K562 (cell line): Measurements from ENCODE around the gene DYSF. TPM values are rescaled to one million over a fixed set of nuclear protein-coding genes. Genes with fewer than 3 reads are reported as not detected.

Experiments used
- ATAC-seq: fragments of 200-7000 bp; cut with Tn5 transposase; 3 replicates; pipeline ENCODE4 v1.9.1; 2020; ENCODE audit warnings: moderate library complexity
- BruUV-seq: library from RNA; stranded (reverse); fragments of 400-500 nt; replicated peaks from 2 replicates; lab custom pipeline; 2021; lab: Mats Ljungman, UMichigan
- CTCF ChIA-PET: fragments of 300-600 bp; formaldehyde crosslinking; extraction: SDS; loops from one replicate; lab custom pipeline; 2021; ENCODE audit warnings: low intra/inter-chr PET ratio; lab: Yijun Ruan, JAX
- POLR2A ChIA-PET: fragments of 300-600, 350-650 bp; sonication (Branson Sonifier 250); formaldehyde crosslinking; extraction: SDS; loops from one replicate; lab custom pipeline; 2021; ENCODE audit warnings: antibody characterized with exemption, inconsistent platforms; lab: Yijun Ruan, JAX
- DNase-seq, 4 experiments: peaks; one replicate each; pipeline versions ENCODE4 v3.0.0 to v3.0.0-alpha.2; 2011 to 2018; ENCODE audit warnings: low spot score in 3 of 4, mixed read lengths in 3 of 4; ENCODE audit errors: extremely low read depth in 1 of 4
- FAIRE-seq: peaks from 2 replicates; lab custom pipeline; 2011; peaks lifted over from hg19 to GRCh38; lab: Jason Lieb, UNC
- H2AFZ ChIP-seq: 2 replicates; pipeline ENCODE4 v1.6.0; 2011; ENCODE audit warnings: low read depth, low read length, control low read depth, inconsistent platforms
- H3K27ac ChIP-seq: fragments of 200-600 bp; 3 replicates; pipeline ENCODE4 v1.8.0; 2011; ENCODE audit warnings: low read depth, mild to moderate bottlenecking, control low read depth, inconsistent platforms, low read length, moderate library complexity, mixed read lengths; ENCODE audit errors: extremely low read depth
- H3K27me3 ChIP-seq, 2 experiments: fragments of 300-600 bp in 1 of 2; 2 replicates in 1 of 2; 3 replicates in 1 of 2; pipeline versions ENCODE4 v1.6.0 to v1.8.0; 2011; ENCODE audit warnings: inconsistent platforms in 2 of 2, low read length in 2 of 2, mild to moderate bottlenecking in 1 of 2, mixed read lengths in 1 of 2, moderate library complexity in 1 of 2; ENCODE audit not compliant: control insufficient read depth in 2 of 2, insufficient read depth in 2 of 2
- H3K36me3 ChIP-seq: fragments of 300-600 bp; 3 replicates; pipeline ENCODE4 v1.8.0; 2011; ENCODE audit warnings: mild to moderate bottlenecking, low read length, inconsistent platforms; ENCODE audit not compliant: control insufficient read depth, insufficient read depth
- H3K4me1 ChIP-seq, 2 experiments: fragments of 200-600 bp in 1 of 2; replicated peaks in 1 of 2; 2 replicates in 1 of 2; 3 replicates in 1 of 2; pipeline versions ENCODE4 v1.5.1 to v1.8.0; 2011; ENCODE audit warnings: inconsistent platforms in 2 of 2, low read length in 2 of 2, mild to moderate bottlenecking in 1 of 2, mixed read lengths in 1 of 2, moderate library complexity in 1 of 2; ENCODE audit not compliant: control insufficient read depth in 2 of 2, insufficient read depth in 2 of 2
- H3K4me2 ChIP-seq: 2 replicates; pipeline ENCODE4 v1.6.1; 2011; ENCODE audit warnings: low read length, control low read depth, inconsistent platforms, mixed read lengths; ENCODE audit not compliant: insufficient read depth
- H3K4me3 ChIP-seq: fragments of 200-600 bp; sonication (generic), shearing (Covaris generic); 2 replicates; pipeline ENCODE4 v1.5.1; 2016; ENCODE audit warnings: control low read depth, inconsistent platforms
- H3K79me2 ChIP-seq: fragments of 200-600 bp; 3 replicates; pipeline ENCODE4 v1.8.0; 2011; ENCODE audit warnings: low read length, inconsistent platforms; ENCODE audit not compliant: control insufficient read depth, insufficient read depth
- H3K9ac ChIP-seq, 2 experiments: 2 replicates each; pipeline versions ENCODE4 v1.6.0 to v1.6.1; 2011; ENCODE audit warnings: low read depth in 2 of 2, low read length in 2 of 2, control low read depth in 1 of 2, inconsistent platforms in 1 of 2, mild to moderate bottlenecking in 1 of 2, mixed read lengths in 1 of 2; ENCODE audit not compliant: insufficient read depth in 1 of 2
- H3K9me1 ChIP-seq: one replicate; pipeline ENCODE4 v1.6.0; 2011; ENCODE audit warnings: inconsistent platforms, mild to moderate bottlenecking, low read length, moderate library complexity; ENCODE audit not compliant: control insufficient read depth, insufficient read depth
- H3K9me3 ChIP-seq: replicated peaks from 2 replicates; pipeline ENCODE4 v1.5.1; 2011; ENCODE audit warnings: low read depth, low read length, inconsistent platforms; ENCODE audit not compliant: control insufficient read depth, insufficient read depth
- H4K20me1 ChIP-seq: replicated peaks from 2 replicates; pipeline ENCODE4 v1.6.1; 2011; ENCODE audit warnings: low read length, inconsistent platforms, mixed read lengths; ENCODE audit not compliant: control insufficient read depth, insufficient read depth
- ATF7 ChIP-seq: fragments of 450-650 bp; IDR thresholded peaks from 2 replicates; pipeline ENCODE4 v1.7.1; 2014; ENCODE audit warnings: mild to moderate bottlenecking, moderate library complexity
- FUS ChIP-seq: fragments of 200-400 bp; formaldehyde crosslinking; optimal IDR thresholded peaks from 2 replicates; pipeline ENCODE3; 2017; ENCODE audit warnings: low read depth, low read length
- KLF13 ChIP-seq: fragments of 450-650 bp; IDR thresholded peaks from 2 replicates; pipeline ENCODE4 v1.6.1; 2016; ENCODE audit warnings: missing genetic modification characterization, low read depth, mild to moderate bottlenecking, missing compliant biosample characterization, moderate library complexity, borderline replicate concordance
- MLX ChIP-seq, 2 experiments: fragments of 450-650 bp in 1 of 2; sonication (generic) in 1 of 2; formaldehyde crosslinking; conservative IDR thresholded peaks; 2 replicates each; pipeline versions ENCODE4 v1.4.0 to v1.8.1; 2020 to 2022; ENCODE audit warnings: mild to moderate bottlenecking in 1 of 2, missing genetic modification reagents in 1 of 2
- SPI1 ChIP-seq: IDR thresholded peaks from 2 replicates; pipeline ENCODE4 v1.6.1; 2011; ENCODE audit warnings: low read depth, low read length, control low read depth, borderline replicate concordance
- WGBS: fragments of 100-300 bp; shearing (Covaris generic); methylation state at CpG from one replicate; pipeline ENCODE4 v1.1.6; 2016; ENCODE audit warnings: low coverage, mixed read lengths; ENCODE audit not compliant: insufficient coverage; ENCODE audit errors: missing lambda C conversion rate; 5-methylcytosine and 5-hydroxymethylcytosine counted together
- in situ Hi-C: fragments of 300-500 bp; cut with MboI; formaldehyde crosslinking; loops from 4 replicates; pipeline ENCODE4 v1.15.0; 2018; ENCODE audit warnings: inconsistent platforms, mixed read lengths
- intact Hi-C: fragments of 100-400 bp; cut with micrococcal nuclease; formaldehyde crosslinking; loops from 2 replicates; pipeline ENCODE4 v1.14.2; 2022
- polyA plus RNA-seq, 8 experiments: library from polyadenylated mRNA; depleted of rRNA in 4 of 8; stranded (reverse) in 5 of 8; unstranded in 3 of 8; fragments of >200 nt; fragmentation: Nextera tagmentation in 2 of 8; fragmentation: Illumina TruSeq in 1 of 8; extraction: Ambion mirVana in 2 of 8; extraction: Trizol in 1 of 8; gene quantifications; 2 replicates each; pipeline versions ENCODE4 v1.2.1 to v1.2.3, GENCODE V29; 2011 to 2014; ENCODE audit warnings: inconsistent platforms in 1 of 8, missing spikeins in 1 of 8
- total RNA-seq, 7 experiments: library from RNA; depleted of rRNA in 6 of 7; stranded (reverse); fragments of >200 nt in 6 of 7; fragmentation: Illumina TruSeq in 2 of 7; extraction: Trizol in 2 of 7; gene quantifications; 2 replicates each; pipeline versions ENCODE4 v1.2.1 to v1.2.3, GENCODE V29; 2011 to 2021; ENCODE audit warnings: low replicate concordance in 1 of 7

The DYSF gene
- total and polyA plus RNA-seq, 9 of the 15 experiments (the other 6 are each of a cell fraction or from before 2014, with no cell fraction given) = 0.01 to 0.80 (median 0.29) TPM

GRCh38 chr2:71686781-71687180 is 233.4 kb downstream of the DYSF start (continued):
- TF ChIP-seq MLX (CRISPR knock-in tag; conservative IDR thresholded peaks at IDR 0.05) = no peak

GRCh38 chr2:71687412-71687811 is 234.1 kb downstream of the DYSF start:
- H3K27ac ChIP-seq = no peak overlapping the region
- no peak for DNase-seq
- H4K20me1 ChIP-seq = no peaks in the 10 kb centered on the region
- H3K36me3 ChIP-seq = no peaks in the 10 kb centered on the region
- intact Hi-C loops = no loop called here
- WGBS = 11% methylated on average over 10 of the region's 10 CpGs
- no peak overlapping the region for H3K4me2 ChIP-seq
- BruUV-seq = no TSS peak
- ChIA-PET CTCF (no interaction called here), POLR2A (interaction anchor here (1.9 kb wide), 1 partner anchor 11 kb away, joined by 5 read pairs; no protein-coding TSS in a partner anchor)
- H3K27me3 ChIP-seq = peaks cover 18 to 63% of the 10 kb centered on the region in 2 experiments
- no peak overlapping the region for H3K4me3 ChIP-seq
- FAIRE-seq = no peak
- TF ChIP-seq SPI1 (no peak), ATF7 (no peak), FUS (no peak), KLF13 (tag) (no peak)
- no peak overlapping the region for H3K9ac ChIP-seq
- H3K79me2 ChIP-seq = no peaks in the 10 kb centered on the region
- no peak overlapping the region for H2AFZ ChIP-seq
- in situ Hi-C loops = no loop called here
- no peaks in the 10 kb centered on the region for H3K9me1 ChIP-seq
- H3K4me1 ChIP-seq = peaks cover 0 to 4% of the 10 kb centered on the region in 2 experiments; a peak in 1 of 5 replicates
- no peaks in the 10 kb centered on the region for H3K9me3 ChIP-seq
- no peak for ATAC-seq
